IPS-18c (cell line): ENCODE data around the gene RSKR.
"Not testable (repeated sequence)": the region's sequence is repeated elsewhere in the genome, so short reads cannot be mapped to it uniquely, and the experiment has no call there.

ENCODE experiments used
- H3K4me3 ChIP-seq: 2 replicates; pipeline ENCODE4 v1.7.0; 2013; ENCODE audit warnings: low read depth, mild to moderate bottlenecking, low read length, moderate library complexity; ENCODE audit not compliant: insufficient read depth
- H3K9me3 ChIP-seq: one replicate; pipeline ENCODE4 v1.6.1; 2013; ENCODE audit warnings: mild to moderate bottlenecking, low read length, moderate library complexity; ENCODE audit not compliant: control insufficient read depth, insufficient read depth

Gene RSKR

DNA sequence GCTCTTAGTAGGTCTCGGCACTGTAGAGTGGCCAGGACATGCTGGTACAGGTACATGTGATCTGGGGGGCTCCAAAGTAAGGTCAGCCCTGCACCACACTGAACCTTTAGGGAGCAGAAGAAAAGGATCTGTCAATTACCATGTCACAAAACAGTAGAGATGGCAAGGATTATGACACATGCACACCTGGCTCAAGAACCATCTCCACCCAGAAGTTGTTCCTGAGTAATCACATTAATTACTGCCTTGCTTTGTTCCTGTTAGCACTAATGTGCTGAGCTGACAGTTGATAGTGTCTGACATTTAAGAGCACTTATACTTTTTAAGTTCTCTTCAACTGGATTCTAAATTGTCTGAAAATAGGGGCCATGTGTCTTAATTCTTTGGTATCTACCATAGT is 21.5 kb upstream of the RSKR start:
- H3K9me3 ChIP-seq: no peaks in the 10 kb centered on the region
- H3K4me3 ChIP-seq: no peak overlapping the region

DNA sequence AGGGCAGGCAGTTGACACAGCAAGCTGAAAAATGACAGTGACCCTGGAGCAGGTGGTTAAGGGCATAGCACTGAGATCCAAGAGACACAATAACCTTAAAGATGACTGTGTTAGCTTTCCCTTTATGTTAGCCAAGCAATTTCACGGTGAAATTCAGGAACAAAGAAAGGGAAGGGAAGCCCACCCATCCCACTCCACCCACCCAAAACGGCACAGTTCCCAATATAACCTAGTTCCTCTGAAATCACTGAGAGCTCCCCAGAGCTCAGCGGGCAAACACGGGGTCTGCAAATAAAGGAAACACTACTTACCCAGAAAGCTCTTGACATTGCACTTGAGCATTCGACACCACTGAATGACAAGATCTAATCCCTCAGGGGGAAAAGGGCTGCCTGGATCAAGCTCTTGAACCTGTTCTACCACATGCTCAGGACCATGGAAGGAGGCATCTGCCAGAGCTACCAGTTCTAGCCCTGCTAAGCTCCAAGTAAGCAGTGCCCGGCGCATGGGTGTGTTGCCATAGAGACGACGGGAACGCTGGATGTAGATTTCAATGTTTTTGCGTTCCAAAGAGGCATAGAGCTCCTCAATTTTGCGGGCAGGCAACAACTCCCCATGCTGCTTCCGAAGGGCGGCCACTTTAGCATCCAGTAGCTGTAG is 20.4 kb upstream of the RSKR start:
- Histone ChIP-seq H3K9me3 (no peaks in the 10 kb centered on the region), H3K4me3 (no peak overlapping the region)

DNA sequence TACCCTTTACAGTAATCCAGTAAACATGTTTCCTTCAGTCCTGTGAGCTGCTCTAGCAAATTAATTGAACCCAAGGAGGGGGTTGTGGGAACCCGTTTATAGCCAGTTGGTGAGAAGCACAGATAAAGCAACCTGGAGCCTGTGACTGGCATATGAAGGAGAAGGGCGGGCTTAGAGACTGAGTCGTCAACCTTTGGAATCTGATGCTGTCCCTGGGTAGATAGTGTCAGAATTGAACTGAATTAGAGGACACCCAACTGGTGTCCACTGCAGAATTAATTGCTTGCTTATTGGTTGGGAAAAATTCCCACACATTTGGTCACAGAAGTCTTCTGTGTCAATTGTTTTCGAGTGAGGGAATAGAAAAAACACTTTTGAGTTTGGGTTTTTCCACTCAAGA is 12.8 kb upstream of the RSKR start:
- H3K4me3 ChIP-seq: no peak overlapping the region
- no peaks in the 10 kb centered on the region for H3K9me3 ChIP-seq

DNA sequence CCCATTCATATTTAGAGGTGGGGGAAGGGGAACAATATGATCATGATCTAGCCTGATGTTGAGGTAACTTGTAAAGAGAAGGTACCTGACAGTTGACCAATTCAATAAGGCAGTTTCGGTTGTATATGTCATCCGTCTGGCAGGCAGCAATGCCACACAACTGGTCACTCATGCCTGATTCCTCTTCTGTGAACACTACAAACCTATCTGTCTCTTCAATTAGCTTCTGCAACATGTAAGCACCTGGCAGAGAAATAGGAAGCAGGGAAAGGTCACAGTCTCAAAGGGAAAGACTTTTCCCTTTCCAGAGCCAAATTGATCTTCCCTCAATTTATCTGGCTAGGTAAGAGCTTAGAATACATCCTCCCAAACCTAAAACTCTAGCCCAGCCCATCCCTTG is 10.2 kb upstream of the RSKR start:
- Histone ChIP-seq H3K9me3 (peaks cover 2% of the 10 kb centered on the region), H3K4me3 (no peak overlapping the region)

DNA sequence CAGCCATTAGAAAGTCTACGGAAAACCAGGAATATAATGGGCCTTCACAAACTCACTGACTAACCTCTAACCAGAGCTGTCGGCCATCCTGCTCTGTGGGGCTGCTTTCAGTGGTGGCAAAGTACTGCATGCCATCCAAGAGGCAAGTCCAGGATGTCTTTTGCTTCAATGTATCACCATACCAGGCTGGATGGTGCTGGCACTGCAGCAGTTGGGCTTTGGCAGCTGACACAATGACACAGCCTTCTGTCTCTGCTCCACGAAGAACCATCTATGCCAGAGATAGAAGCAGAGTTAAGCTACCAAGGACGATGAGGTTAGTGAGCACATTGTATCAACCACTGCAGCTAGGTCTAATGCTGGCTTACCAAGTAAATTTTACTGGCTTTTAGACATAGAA is 9.7 kb upstream of the RSKR start:
- Histone ChIP-seq H3K4me3 (no peak overlapping the region), H3K9me3 (peaks cover 2% of the 10 kb centered on the region)

DNA sequence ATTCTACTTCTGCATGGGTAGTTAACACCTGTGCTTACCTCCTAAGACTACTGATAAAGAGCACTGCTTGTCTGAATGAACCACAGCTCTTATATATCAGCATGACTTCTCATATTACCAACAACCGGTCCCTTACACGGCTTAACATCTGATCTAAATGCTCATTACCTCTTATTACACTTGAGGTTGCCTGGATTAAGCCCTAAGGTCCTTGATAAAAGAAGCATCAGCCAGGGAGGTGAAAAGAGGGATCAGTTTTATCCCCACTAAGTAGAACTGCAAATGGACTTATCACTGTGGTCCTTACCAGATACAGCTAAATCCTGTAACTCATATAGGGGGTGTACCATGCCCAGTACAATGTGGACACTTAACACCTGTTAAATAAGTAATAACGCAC is 8.2 kb upstream of the RSKR start:
- Histone ChIP-seq H3K9me3 (peaks cover 2% of the 10 kb centered on the region), H3K4me3 (no peak overlapping the region)

DNA sequence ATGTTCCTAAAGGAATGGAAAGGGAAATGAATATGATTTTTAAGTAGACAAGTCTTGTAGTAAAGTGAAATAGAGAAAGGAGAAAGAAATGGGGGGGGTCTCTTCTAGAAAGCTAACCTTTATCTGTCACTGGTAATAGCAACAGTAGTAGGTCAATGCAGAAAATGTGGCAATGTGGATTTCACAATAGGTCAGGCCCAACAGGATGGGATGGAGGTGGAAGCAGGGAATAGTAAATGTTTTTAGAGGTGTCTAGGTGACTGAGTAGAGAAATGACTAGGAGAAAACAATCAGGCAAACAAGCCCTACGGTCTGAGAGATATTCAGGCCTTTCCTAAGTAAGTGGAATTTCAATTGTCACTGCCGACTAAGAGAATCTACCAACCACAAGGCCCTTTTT is 6.0 kb upstream of the RSKR start:
- H3K9me3 ChIP-seq: peaks cover 2% of the 10 kb centered on the region
- H3K4me3 ChIP-seq: no peak overlapping the region

DNA sequence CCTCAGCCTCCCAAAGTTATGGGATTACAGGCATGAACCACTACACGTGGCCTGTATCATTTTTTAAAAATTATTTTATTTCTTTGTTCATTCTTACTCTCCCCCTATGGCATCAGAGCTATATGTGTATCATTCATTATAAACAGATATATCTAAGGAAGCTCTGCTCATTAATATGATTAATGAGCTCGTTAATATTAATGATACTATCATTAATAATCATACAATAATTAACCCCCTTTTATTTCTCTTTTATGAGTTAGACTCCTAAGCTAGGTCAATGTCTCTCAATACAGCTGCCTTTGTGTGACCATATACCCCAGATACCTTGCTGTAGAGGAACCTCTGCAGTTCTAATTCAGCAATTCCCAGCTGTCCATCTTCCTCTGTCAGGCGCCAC is 4.5 kb upstream of the RSKR start:
- Histone ChIP-seq H3K9me3 (peaks cover 2% of the 10 kb centered on the region), H3K4me3 (no peak overlapping the region)

DNA sequence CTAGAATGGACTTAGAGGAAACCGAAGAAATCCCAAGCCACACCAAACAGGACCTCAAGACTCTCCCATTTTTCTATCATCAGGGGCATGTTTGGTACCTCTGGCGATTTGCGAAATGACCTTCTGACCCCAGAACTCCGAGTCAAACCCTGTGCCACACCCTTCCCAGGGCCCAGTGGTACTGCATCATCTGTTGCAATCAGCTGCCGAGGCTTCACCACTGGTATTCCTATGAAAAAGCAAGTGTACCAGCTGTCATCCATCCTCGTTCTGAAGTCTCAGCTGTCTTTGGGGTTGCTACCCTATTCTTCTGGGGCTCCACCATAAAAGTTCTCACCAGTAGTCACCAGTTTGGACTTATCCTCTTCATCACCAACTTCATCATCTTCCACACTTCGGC is 2.3 kb upstream of the RSKR start:
- Histone ChIP-seq H3K4me3 (no peak overlapping the region), H3K9me3 (peaks cover 2% of the 10 kb centered on the region)

DNA sequence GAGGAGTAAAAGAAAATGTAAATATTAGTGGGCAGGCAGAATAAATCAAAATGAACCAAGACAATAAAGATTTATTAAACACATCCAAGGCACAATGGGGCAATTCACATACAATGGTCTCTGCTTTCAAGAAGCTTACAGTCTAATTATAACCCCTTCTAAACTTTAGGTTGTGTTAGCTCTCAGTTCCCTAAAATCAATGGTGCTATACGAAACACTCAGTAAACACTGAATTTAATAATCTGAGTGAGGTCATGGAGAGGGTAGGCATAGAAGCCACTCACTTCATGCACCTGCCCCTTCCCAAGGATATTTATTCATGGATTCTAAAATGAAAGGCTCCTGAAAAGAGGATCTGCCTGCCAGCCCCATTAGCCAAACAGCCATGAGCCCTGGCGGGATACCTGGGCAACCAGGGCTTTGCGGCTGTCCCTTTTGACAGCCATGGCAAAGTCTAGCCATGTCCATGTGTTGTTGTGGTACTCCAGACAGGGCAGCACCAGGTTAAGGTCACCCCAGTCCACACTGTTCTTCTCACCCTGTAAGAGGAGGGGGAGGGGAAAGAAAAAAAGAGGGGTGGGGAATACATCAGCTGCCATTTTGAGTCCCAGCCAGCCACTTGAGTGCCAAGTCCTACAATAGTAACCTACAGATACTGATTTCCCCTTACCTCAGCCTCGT is 1.4 kb upstream of the RSKR start:
- peaks cover 2% of the 10 kb centered on the region for H3K9me3 ChIP-seq

DNA sequence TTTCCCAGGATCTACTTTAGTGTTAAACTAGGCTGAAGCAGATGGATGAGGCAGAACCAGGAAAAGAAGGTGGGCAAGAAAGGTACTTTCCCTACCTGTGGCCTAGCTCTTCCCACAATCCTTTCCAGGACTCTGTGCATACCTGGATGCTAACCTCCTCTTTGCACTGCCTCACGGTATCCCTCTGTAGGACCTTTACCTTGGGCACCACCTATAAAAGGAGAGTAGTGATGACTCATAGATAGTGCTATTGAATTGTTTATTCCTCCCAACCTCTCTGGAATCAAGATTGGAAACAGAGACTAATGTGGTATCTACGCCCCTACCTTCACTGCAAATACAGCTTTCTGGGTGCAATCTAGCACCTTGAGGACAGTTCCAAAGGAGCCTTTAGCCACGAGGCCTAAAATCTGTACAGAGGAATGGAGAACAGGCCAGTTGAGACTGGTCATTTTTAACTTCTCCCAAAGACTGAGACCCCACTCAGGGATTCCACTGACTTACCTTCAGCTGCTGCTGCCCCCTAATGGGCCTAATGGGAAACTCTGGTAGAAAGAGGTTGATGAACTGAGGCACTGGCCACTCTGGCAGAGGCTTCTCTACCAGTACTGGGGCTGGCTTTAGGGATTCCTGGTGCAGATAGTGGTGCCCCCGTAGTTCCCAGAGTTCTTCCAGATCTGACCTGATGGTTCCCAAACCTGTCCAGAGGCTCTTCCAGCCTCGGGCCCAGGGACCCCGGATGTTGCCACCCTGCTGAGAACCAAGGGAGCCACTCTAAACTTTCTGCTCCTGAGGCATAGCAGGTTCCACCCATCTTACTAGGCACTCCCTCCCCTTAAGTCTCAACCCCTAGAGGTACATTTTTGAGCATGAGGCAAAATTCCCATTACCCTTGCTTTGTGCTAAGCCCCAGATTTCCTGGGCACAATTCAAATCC is 781 bp downstream of the RSKR start:
- Histone ChIP-seq H3K9me3 (no peaks in the 10 kb centered on the region), H3K4me3 (no peak overlapping the region)

More for the DNA sequence above, 1.4 kb upstream of the RSKR start:
- no peak overlapping the region for H3K4me3 ChIP-seq

DNA sequence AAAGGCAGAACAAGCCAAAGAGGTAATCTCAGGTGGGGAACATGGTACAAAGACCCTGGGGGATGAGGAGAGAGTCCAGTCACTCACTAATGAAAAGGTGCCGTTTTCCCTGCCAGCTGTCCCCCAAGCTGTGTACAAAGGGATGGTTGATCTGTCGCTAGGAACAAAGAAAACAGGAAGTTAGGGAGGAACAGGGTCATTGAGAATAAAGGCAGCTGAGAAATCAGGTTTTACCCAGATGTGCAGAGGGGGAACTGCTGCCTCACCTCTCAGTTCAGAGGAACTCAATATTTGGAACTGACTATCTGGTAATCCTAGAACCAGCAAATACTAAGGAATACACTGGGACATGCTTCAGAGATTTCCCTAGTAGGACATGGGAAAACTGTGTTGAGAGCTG is 1.5 kb downstream of the RSKR start:
- no peaks in the 10 kb centered on the region for H3K9me3 ChIP-seq
- H3K4me3 ChIP-seq: no peak overlapping the region

DNA sequence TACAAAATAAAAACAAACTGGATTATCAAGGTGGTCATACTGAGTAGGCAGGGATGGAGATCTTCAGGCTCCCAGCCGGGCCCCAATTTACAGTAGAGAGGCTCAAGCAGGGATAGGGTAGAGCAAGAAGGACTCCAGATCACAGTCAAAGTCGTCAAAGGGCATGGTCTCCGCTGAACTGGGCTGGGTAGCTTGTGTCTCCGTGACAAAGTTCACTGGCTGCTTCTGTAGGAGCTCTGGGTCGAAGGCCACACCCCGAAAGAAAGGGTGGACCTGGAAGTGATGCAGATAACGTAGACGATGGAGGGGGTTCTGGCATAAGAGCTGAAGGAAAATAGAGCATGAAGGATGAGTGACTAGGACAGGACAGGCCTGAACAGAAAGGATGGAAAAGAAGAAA is 3.6 kb downstream of the RSKR start:
- no peak overlapping the region for H3K4me3 ChIP-seq
- no peaks in the 10 kb centered on the region for H3K9me3 ChIP-seq

DNA sequence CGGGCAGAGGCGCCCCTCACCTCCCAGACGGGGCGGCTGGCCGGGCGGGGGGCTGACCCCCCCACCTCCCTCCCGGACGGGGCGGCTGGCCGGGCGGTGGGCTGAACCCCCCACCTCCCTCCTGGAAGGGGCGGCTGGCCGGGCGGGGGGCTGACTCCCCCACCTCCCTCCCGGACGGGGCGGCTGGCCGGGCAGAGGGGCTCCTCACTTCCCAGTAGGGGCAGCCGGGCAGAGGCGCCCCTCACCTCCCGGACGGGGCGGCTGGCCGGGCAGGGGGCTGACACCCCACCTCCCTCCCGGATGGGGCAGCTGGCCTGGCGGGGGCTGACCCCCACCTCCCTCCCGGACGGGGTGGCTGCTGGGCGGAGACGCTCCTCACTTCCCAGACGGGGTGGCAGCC is 10.0 kb downstream of the RSKR start:
- not testable (repeated sequence) for H3K4me3 ChIP-seq, H3K9me3 ChIP-seq

DNA sequence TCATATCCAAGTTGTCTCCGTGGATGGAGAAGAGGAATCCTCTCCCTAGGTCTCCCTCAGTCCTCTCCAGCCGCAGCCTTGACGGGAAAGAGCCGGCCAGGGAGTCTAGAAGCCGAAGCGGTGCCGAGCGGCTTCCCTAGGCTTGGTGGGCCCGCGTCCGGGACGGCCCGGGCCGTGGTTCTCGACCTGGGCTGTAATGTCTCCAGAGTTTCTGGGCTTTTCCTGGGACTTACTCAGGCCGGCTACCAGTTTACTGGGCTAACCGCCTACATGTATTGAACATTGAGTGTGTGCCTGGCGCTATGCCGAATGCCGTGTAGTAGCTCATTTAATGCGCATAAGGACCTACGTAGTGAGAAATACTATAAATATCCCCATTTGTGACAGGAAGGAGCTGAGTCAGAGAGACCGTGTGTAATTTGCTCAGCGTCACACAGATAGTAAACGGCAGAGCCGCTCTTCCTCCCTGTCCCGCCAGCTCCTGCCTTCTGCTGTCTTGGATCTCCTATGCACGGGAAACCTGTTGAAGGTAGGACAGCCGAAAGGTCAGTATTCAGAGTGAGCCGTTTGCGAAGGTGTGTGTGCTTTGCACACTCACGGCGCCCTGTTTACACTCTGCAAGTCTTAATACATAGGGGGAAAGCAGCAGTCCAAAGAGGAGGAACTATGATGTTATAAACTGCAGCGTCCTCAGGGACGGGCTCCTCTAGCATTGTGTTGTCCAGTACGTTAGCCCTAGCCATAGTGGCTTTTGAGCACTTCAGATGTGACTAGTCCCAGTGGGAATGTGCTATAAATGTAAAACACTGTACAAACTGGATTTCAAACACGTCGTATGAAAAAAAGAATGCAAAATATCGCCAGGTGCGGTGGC is 14.4 kb downstream of the RSKR start:
- H3K9me3 ChIP-seq: no peaks in the 10 kb centered on the region
- H3K4me3 ChIP-seq: peak overlapping the region; percentile 99

DNA sequence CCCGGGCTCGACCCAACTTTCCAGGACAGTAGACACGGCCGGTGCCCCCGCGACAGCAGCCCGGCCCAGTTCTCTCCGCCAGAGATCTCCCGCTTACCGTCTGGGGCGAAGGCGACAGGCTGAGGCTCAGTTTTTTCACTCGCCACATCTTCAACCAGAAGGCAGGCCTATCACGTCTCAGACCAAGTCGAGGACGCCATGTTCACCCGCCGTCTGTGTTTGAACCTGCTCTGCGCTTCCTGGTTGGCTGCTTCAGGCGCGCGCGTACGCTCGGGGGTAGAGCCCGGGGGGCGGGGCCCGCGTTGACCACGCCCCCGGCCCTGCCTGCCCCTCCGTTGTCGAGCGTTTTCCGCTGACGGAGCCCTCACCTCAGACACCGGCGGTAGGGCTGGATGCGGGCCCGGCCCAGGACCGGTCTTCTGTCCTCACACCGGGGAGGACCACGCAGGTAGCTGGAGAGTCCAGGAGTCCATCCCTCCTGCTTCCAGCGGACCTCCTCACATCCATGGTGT is 15.1 kb downstream of the RSKR start, which contains the start of gene SPAG5:
Gene SPAG5, minus strand, starts transcription at position 227 of the 512 bp plus-strand sequence. Its CDS starts 79 bp downstream, at position 148.
- no peaks in the 10 kb centered on the region for H3K9me3 ChIP-seq

DNA sequence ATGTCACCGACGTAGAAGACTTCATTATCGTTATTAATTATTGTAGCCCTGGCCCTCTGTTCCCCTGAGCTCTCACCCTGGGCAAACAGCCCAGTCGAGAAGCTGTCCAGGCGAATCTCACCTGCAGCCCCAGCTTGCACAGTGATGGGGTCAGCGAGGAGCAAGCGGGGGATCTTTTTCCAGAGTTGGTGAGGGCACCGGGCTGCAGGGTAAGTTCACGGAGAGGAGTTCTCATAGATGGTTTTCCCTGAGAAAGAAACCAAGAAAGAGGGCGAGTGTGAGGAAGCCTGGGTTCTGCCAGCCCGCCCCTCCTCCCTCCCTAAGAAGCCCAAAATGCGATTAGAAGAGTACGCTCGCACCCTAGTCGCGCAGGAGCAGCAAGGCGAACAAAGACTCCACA is 15.6 kb downstream of the RSKR start:
- H3K9me3 ChIP-seq: no peaks in the 10 kb centered on the region
- peak overlapping the region; percentile 99 for H3K4me3 ChIP-seq

More for the DNA sequence above, 15.1 kb downstream of the RSKR start, which contains the start of gene SPAG5:
- H3K4me3 ChIP-seq: peak within 1 kb of the TSS; percentile 99
